Heart left ventricle (tissue), 16 donors: ENCODE measurements around the gene SLC8B1. TPM values are rescaled to one million over a fixed set of nuclear protein-coding genes. Genes with fewer than 3 reads are reported as not detected.

ENCODE experiments used
- ATAC-seq, 4 donors: fragments of 200-7000 bp; cut with Tn5 transposase; one replicate each; pipeline ENCODE4 v1.9.1; 2020 to 2022; ENCODE audit warnings: moderate library complexity in 4 of 4, mild to moderate bottlenecking in 3 of 4, moderate number of reproducible peaks in 1 of 4
- DNase-seq, 5 donors: peaks; one replicate each; pipeline ENCODE4 v3.0.0-alpha.2; 2020
- H3K27ac ChIP-seq, 12 donors: fragments of 200-600 bp; sonication (generic) in 4 of 12; one replicate each; pipeline versions ENCODE4 v1.5.0 to v1.8.0; 2016 to 2022; ENCODE audit warnings: mild to moderate bottlenecking in 2 of 12
- H3K27me3 ChIP-seq, 9 donors: fragments of 200-600 bp; sonication (generic) in 2 of 9; one replicate each; pipeline versions ENCODE4 v1.5.1 to v1.8.0; 2016 to 2022; ENCODE audit warnings: mild to moderate bottlenecking in 3 of 9
- H3K36me3 ChIP-seq, 9 donors: fragments of 200-600 bp; sonication (generic) in 2 of 9; one replicate each; pipeline versions ENCODE4 v1.5.0 to v1.8.0; 2018 to 2022; ENCODE audit warnings: mild to moderate bottlenecking in 2 of 9
- H3K4me1 ChIP-seq, 12 donors: fragments of 200-600 bp; sonication (generic) in 4 of 12; one replicate each; pipeline versions ENCODE4 v1.5.0 to v1.8.0; 2016 to 2022; ENCODE audit warnings: mild to moderate bottlenecking in 3 of 12
- H3K4me3 ChIP-seq, 12 donors: fragments of 200-600 bp; sonication (generic) in 4 of 12; one replicate each; pipeline versions ENCODE4 v1.5.0 to v1.8.0; 2017 to 2022; ENCODE audit warnings: mild to moderate bottlenecking in 9 of 12, moderate library complexity in 4 of 12
- H3K9me3 ChIP-seq, 12 donors: fragments of 200-600 bp; sonication (generic) in 4 of 12; one replicate each; pipeline versions ENCODE4 v1.5.0 to v1.8.0; 2016 to 2022; ENCODE audit warnings: mild to moderate bottlenecking in 1 of 12
- CTCF ChIP-seq, 12 donors: fragments of 200-600 bp; sonication (generic) in 4 of 12; IDR thresholded peaks; one replicate each; pipeline versions ENCODE4 v1.5.0 to v1.8.0; 2018 to 2022; ENCODE audit warnings: antibody characterized with exemption in 12 of 12, mild to moderate bottlenecking in 5 of 12
- POLR2A ChIP-seq, 2 donors: fragments of 450-650 bp; IDR thresholded peaks; one replicate each; pipeline ENCODE4 v1.6.1; 2017; ENCODE audit warnings: antibody characterized with exemption in 2 of 2, mild to moderate bottlenecking in 2 of 2, moderate library complexity in 2 of 2
- WGBS, 4 donors: extraction: QIAGEN DNeasy Blood & Tissue Kit in 2 of 4; methylation state at CpG; one replicate each; pipeline versions ENCODE4 v1.1.5 to v1.1.7; 2013 to 2018; 5-methylcytosine and 5-hydroxymethylcytosine counted together
- intact Hi-C, 10 donors: fragments of 100-400 bp; cut with DNase I; formaldehyde crosslinking; loops; one replicate each; pipeline versions ENCODE4 v1.11.1 to v1.14.2; 2022
- polyA plus RNA-seq, 2 donors: library from polyadenylated mRNA; stranded (reverse); fragments of 200-250 nt; gene quantifications; one replicate each; pipeline ENCODE4 v1.2.3, GENCODE V29; 2013
- total RNA-seq, 9 donors: library from RNA; depleted of rRNA in 2 of 9; stranded (reverse); fragments of >200 nt in 2 of 9; fragmentation: NEBNext Ultra II Directional in 3 of 9; extraction: Animal tissue kit (Norgen Biotek cat#: 25700) in 3 of 9; gene quantifications; one replicate each; pipeline versions ENCODE4 v1.1.0 to v1.2.4, GENCODE V29; 2016 to 2023
- donor health status: ischemic (EF 13 %, LVEDD 7.1; RV severe dilation, severe dysfunction).
- donor health status: healthy with polysubstance abuse.
- donor health status: DM: no; HTN: yes; CAD: no.
- donor health status: DM: no; HTN: no; CAD: no.
- donor health status: ischemic (EF 25% LVEDD 6.9; RV normal size, moderate dysfunction).
- donor health status: ischemic (EF 25% LVEDD 5.7; RV mildly dilated, moderate dysfunction).
- donor health status: healthy.
- donor health status: DM: yes; HTN: yes; CAD: no.
- donor health status: ischemic (EF 35%, LVEDD 5.7; RV mildly dilated, moderate dysfunction).
- donor health status: nonischemic (EF 11% LVEDD 7.7; RV severe dilation, severe dysfunction).
- donor health status: DM: yes; HTN: yes; CAD: no.
- donor health status: PGD.
- donor health status: ischemic (EF 29% LVEDD 5.4; RV normal size, mild dysfunction).
- donor health status: nonischemic (EF 23%, LVEDD 6.1; RV moderate dilation, normal function).

Gene SLC8B1
- total and polyA plus RNA-seq, 11 donors, result 8.8 to 33.2 (median 11.1) TPM

DNA sequence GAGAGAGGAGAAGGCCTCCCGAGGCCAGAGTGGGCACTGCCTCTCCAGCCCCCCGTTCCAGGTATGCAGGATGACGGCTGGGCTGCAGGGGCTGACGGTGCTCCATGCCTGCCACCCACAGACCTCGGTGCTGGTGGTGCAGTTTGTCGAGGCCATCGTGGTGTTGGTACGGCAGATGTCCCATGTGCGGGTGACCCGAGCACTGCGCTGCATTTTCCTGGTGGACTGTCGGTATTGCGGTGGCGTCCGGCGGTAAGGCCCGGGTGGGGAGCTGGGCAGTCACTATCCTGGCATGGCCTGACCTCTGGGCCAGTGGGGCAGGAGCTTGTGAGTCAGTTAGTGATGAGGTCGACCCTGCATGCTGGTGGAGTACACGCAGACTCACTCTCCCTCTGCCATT is 66.3 kb downstream of the SLC8B1 start:
- DNase-seq (peak in 2 of 5 donors; percentile 23 to 33), ATAC-seq (no peak)
- intact Hi-C loops, result loop anchor here in 1 of 10 donors (5.0 kb wide), 1 partner anchor 71 kb away; no protein-coding TSS in a partner anchor

DNA sequence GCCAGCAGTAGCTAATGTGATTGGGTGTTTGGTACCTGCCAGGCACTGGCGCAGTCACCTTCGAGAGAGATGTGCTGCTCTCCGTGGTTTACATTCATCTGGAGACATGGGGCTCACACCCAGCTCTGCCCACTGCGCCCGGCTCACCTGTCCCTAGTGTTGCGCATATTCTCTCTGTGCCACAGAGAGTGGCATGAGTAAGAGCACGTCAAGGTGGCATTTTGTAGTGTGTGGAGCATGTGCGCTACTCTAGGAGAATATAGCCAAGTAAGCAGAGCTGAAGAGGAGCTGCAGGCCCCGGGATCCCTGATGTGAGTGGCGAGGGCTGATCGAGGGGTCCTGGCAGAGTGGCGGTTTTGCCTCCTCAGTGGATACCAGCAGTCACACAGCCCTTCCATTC is 66.8 kb downstream of the SLC8B1 start:
- ATAC-seq (no peak), DNase-seq (peak in 1 of 5 donors; percentile 28)
- H3K4me1 ChIP-seq, result peaks cover 6 to 47% (median 28%) of the 10 kb centered on the region in 12 donors
- intact Hi-C loops, result loop anchor here in 1 of 10 donors (5.0 kb wide), 1 partner anchor 71 kb away; no protein-coding TSS in a partner anchor
- peaks cover 0 to 95% (median 81%) of the 10 kb centered on the region in 9 donors for H3K36me3 ChIP-seq
- H3K27me3 ChIP-seq, result no peaks in the 10 kb centered on the region
- H3K9me3 ChIP-seq, result no peaks in the 10 kb centered on the region
- 94 to 98% (median 96%) methylated on average over 12 of the region's 12 CpGs for WGBS, 4 donors
- H3K4me3 ChIP-seq, result no peak overlapping the region
- H3K27ac ChIP-seq, result peak overlapping the region in 5 of 12 donors; percentile 67 to 93 (median 74)
- TF ChIP-seq CTCF (IDR thresholded peaks at IDR 0.05) (no peak), POLR2A (IDR thresholded peaks at IDR 0.05) (no peak)

More for the DNA sequence above, 66.3 kb downstream of the SLC8B1 start:
- Histone ChIP-seq H3K4me3 (no peak overlapping the region), H3K9me3 (no peaks in the 10 kb centered on the region), H3K27ac (peak overlapping the region in 9 of 12 donors; percentile 47 to 93 (median 73)), H3K36me3 (peaks cover 0 to 95% (median 81%) of the 10 kb centered on the region in 9 donors), H3K4me1 (peaks cover 6 to 47% (median 30%) of the 10 kb centered on the region in 12 donors), H3K27me3 (no peaks in the 10 kb centered on the region)
- WGBS, 4 donors, result 88 to 94% (median 92%) methylated on average over 13 to 19 of the region's 19 CpGs
- no peak for TF ChIP-seq CTCF (IDR thresholded peaks at IDR 0.05)
- no peak for TF ChIP-seq POLR2A (IDR thresholded peaks at IDR 0.05)

DNA sequence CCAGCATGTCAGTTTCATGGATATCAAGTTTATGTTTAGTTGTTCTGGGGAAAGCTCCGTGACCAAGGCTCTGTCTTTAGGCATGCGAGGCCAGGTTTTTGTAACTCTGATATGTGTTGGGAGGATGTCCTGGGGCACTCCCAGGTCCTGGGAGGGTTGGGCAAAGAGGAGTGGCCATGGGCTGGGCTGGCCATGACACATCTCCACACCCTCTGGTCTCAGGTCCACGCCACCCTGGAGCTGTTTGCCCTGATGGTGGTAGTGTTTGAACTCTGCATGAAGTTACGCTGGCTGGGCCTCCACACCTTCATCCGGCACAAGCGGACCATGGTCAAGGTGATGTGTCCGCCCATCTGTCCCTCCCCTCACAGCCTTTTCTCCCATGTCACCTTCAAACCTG is 67.3 kb downstream of the SLC8B1 start:
- Histone ChIP-seq H3K36me3 (peaks cover 0 to 95% (median 81%) of the 10 kb centered on the region in 9 donors), H3K27ac (peak overlapping the region in 3 of 12 donors; percentile 3 to 93 (median 34)), H3K27me3 (no peaks in the 10 kb centered on the region), H3K4me1 (peaks cover 6 to 47% (median 25%) of the 10 kb centered on the region in 12 donors), H3K4me3 (no peak overlapping the region), H3K9me3 (no peaks in the 10 kb centered on the region)
- ATAC-seq, result no peak
- DNase-seq, result peak in 1 of 5 donors; percentile 44
- intact Hi-C loops, result loop anchor here in 1 of 10 donors (5.0 kb wide), 1 partner anchor 70 kb away; no protein-coding TSS in a partner anchor
- TF ChIP-seq CTCF (IDR thresholded peaks at IDR 0.05) (no peak), POLR2A (IDR thresholded peaks at IDR 0.05) (no peak)
- WGBS, 4 donors, result 87 to 98% (median 97%) methylated on average over 5 to 7 of the region's 7 CpGs

- DNase-seq, result peak in 2 of 5 donors; percentile 19 to 44
- WGBS, 4 donors, result 93 to 96% (median 95%) methylated on average over 22 to 23 of the region's 23 CpGs
- ATAC-seq, result no peak
- Histone ChIP-seq H3K4me3 (no peak overlapping the region), H3K4me1 (peaks cover 4 to 46% (median 25%) of the 10 kb centered on the region in 12 donors), H3K36me3 (peaks cover 0 to 99% (median 83%) of the 10 kb centered on the region in 9 donors), H3K27me3 (no peaks in the 10 kb centered on the region), H3K27ac (no peak overlapping the region), H3K9me3 (no peaks in the 10 kb centered on the region)
- intact Hi-C loops, result loop anchor here in 1 of 10 donors (5.0 kb wide), 1 partner anchor 69 kb away; no protein-coding TSS in a partner anchor
- TF ChIP-seq CTCF (IDR thresholded peaks at IDR 0.05), result no peak
- no peak for TF ChIP-seq POLR2A (IDR thresholded peaks at IDR 0.05)
Measured at GRCh38 chr12:113266106-113266895, 68.6 kb downstream of the SLC8B1 start.
